WTC11 (cell line): ENCODE results near the gene ABHD1.

Source experiments
- CREM ChIP-seq: sonication (generic); formaldehyde crosslinking; IDR thresholded peaks from 2 replicates; pipeline ENCODE4 v1.8.1; 2022; ENCODE audit warnings: mild to moderate bottlenecking, missing genetic modification reagents, moderate library complexity
- CTCF ChIP-seq: fragments of 200-600 bp; IDR thresholded peaks from 2 replicates; pipeline ENCODE4 v1.8.0; 2022; ENCODE audit warnings: antibody characterized with exemption
- MAX ChIP-seq: sonication (generic); formaldehyde crosslinking; IDR thresholded peaks from 2 replicates; pipeline ENCODE4 v1.8.0; 2022; ENCODE audit warnings: mild to moderate bottlenecking, missing genetic modification reagents
- MYBL2 ChIP-seq: sonication (generic); formaldehyde crosslinking; IDR thresholded peaks from 2 replicates; pipeline ENCODE4 v1.8.1; 2023; ENCODE audit warnings: mild to moderate bottlenecking, moderate library complexity, missing genetic modification reagents
- TEAD4 ChIP-seq: sonication (generic); formaldehyde crosslinking; IDR thresholded peaks from 2 replicates; pipeline ENCODE4 v1.8.0; 2022; ENCODE audit warnings: mild to moderate bottlenecking, missing genetic modification reagents
- TP53 ChIP-seq: sonication (generic); formaldehyde crosslinking; IDR thresholded peaks from 2 replicates; pipeline ENCODE4 v1.8.1; 2023; ENCODE audit warnings: mild to moderate bottlenecking, missing genetic modification reagents
- USF2 ChIP-seq: sonication (generic); formaldehyde crosslinking; IDR thresholded peaks from 2 replicates; pipeline ENCODE4 v1.8.1; 2023; ENCODE audit warnings: mild to moderate bottlenecking, missing genetic modification reagents, moderate library complexity
- TF ChIP-seq, protein P1 (sequence below): sonication (generic); formaldehyde crosslinking; conservative IDR thresholded peaks from 2 replicates; pipeline ENCODE4 v1.8.1; 2023; ENCODE audit warnings: mild to moderate bottlenecking, low read depth, missing genetic modification reagents, moderate library complexity

- no peak for TF ChIP-seq CTCF
- TF ChIP-seq USF2 (CRISPR knock-in tag), result no peak
- no peak for TF ChIP-seq TEAD4
- TF ChIP-seq MAX (CRISPR knock-in tag), result no peak
- no peak for TF ChIP-seq CREM
- TF ChIP-seq MYBL2 (CRISPR knock-in tag), result no peak
- TF ChIP-seq, protein P1, sequence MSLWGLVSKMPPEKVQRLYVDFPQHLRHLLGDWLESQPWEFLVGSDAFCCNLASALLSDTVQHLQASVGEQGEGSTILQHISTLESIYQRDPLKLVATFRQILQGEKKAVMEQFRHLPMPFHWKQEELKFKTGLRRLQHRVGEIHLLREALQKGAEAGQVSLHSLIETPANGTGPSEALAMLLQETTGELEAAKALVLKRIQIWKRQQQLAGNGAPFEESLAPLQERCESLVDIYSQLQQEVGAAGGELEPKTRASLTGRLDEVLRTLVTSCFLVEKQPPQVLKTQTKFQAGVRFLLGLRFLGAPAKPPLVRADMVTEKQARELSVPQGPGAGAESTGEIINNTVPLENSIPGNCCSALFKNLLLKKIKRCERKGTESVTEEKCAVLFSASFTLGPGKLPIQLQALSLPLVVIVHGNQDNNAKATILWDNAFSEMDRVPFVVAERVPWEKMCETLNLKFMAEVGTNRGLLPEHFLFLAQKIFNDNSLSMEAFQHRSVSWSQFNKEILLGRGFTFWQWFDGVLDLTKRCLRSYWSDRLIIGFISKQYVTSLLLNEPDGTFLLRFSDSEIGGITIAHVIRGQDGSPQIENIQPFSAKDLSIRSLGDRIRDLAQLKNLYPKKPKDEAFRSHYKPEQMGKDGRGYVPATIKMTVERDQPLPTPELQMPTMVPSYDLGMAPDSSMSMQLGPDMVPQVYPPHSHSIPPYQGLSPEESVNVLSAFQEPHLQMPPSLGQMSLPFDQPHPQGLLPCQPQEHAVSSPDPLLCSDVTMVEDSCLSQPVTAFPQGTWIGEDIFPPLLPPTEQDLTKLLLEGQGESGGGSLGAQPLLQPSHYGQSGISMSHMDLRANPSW (CRISPR knock-in tag), result no peak
- TF ChIP-seq TP53, result no peak
Observed at GRCh38 chr2:27102329-27102728, 21.3 kb upstream of the ABHD1 start.
